Measurements from ENCODE around the gene RABGAP1L. TPM values are rescaled to one million over a fixed set of nuclear protein-coding genes. Genes with fewer than 3 reads are reported as not detected.

RABGAP1L gene
- polyA plus RNA-seq, 1 donor (not counting 4 experiments of a cell fraction or from before 2014, with no cell fraction given): 24.2 TPM

DNA sequence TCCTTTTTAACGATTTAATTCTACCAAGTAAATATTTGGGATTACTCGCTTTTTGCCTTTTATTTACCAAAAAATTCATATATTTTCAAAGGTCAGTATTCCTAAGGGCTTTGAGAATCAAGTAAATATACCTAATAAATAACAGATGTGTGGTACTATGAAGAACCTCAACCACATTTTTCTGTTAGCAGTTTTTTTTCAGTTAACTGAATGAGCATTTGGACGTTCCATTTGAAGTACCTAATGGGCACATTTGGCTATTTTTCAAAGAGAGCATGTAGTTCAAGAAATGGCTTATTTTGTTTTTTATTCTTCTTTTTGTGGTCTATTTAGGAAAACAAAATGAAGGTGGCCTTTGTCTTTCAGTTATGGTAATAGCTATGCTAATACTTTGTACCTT lies 541.5 kb downstream of the RABGAP1L start:
- Histone ChIP-seq H3K4me3 (ENCODE audit: control insufficient read depth in 2 of 3, extremely low read depth in 1 of 3, insufficient read depth in 2 of 3, low read depth in 1 of 3, low read length in 3 of 3) (no peak overlapping the region), H3K4me1 (ENCODE audit: control insufficient read depth, extremely low read depth, insufficient read depth, low read length) (no peaks in the 10 kb centered on the region), H3K36me3 (ENCODE audit: control insufficient read depth in 2 of 2, extremely low read depth in 1 of 2, insufficient read depth in 2 of 2, low read length in 2 of 2) (no peaks in the 10 kb centered on the region), H3K9me3 (ENCODE audit: control insufficient read depth, low read depth, low read length) (no peaks in the 10 kb centered on the region), H3K79me2 (ENCODE audit: control insufficient read depth, insufficient read depth, low read length) (no peaks in the 10 kb centered on the region), H4K20me1 (ENCODE audit: control insufficient read depth, extremely low read depth, insufficient read depth, low read length) (no peaks in the 10 kb centered on the region), H3K9me1 (ENCODE audit: control insufficient read depth, extremely low read depth, insufficient read depth, low read length) (no peaks in the 10 kb centered on the region), H3K27me3 (ENCODE audit: control insufficient read depth, extremely low read depth, insufficient read depth, low read length) (no peaks in the 10 kb centered on the region), H2AFZ (ENCODE audit: control insufficient read depth, low read length) (no peak overlapping the region), H3K27ac (ENCODE audit: control insufficient read depth, insufficient read depth, low read length) (no peak overlapping the region), H3K9ac (ENCODE audit: control insufficient read depth, extremely low read depth, insufficient read depth, low read length) (no peak overlapping the region), H3K4me2 (ENCODE audit: control insufficient read depth, extremely low read depth, insufficient read depth, low read depth, low read length) (no peak overlapping the region)
- TF ChIP-seq, protein P1, sequence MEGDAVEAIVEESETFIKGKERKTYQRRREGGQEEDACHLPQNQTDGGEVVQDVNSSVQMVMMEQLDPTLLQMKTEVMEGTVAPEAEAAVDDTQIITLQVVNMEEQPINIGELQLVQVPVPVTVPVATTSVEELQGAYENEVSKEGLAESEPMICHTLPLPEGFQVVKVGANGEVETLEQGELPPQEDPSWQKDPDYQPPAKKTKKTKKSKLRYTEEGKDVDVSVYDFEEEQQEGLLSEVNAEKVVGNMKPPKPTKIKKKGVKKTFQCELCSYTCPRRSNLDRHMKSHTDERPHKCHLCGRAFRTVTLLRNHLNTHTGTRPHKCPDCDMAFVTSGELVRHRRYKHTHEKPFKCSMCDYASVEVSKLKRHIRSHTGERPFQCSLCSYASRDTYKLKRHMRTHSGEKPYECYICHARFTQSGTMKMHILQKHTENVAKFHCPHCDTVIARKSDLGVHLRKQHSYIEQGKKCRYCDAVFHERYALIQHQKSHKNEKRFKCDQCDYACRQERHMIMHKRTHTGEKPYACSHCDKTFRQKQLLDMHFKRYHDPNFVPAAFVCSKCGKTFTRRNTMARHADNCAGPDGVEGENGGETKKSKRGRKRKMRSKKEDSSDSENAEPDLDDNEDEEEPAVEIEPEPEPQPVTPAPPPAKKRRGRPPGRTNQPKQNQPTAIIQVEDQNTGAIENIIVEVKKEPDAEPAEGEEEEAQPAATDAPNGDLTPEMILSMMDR (optimal IDR thresholded peaks at IDR 0.05 in 1 of 3, IDR thresholded peaks at IDR 0.05 in 1 of 3, conservative IDR thresholded peaks at IDR 0.05 in 1 of 3; ENCODE audit: extremely low read depth in 1 of 3, insufficient read depth in 2 of 3, low read length in 3 of 3): no peak
- dilution Hi-C loops (cut with MboI; ENCODE audit: extremely low pct_ligation_motif_present, low sequenced_read_pairs): no loop called here
- FAIRE-seq (no peak), DNase-seq (ENCODE audit: low read depth, low spot score) (no peak)

DNA sequence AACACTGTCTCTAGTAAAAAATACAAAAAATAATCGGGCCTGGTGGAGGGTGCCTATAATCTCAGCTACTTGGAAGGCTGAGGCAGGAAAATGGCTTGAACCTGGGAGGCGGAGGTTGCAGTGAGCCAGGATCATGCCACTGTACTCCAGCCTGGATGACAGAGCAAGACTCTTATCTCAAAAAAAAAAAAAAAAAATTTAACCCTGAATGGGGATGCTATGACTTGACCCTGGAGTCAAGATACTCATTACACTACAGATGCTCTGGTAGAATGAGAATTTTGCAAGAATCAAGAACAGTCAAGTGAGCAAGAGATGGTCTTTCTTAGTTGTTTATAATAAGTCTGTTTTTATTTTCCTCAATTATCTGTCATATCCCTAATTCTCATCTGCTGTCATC lies 542.2 kb downstream of the RABGAP1L start:
- Histone ChIP-seq H3K79me2 (ENCODE audit: control insufficient read depth, insufficient read depth, low read length) (no peaks in the 10 kb centered on the region), H3K27me3 (ENCODE audit: control insufficient read depth, extremely low read depth, insufficient read depth, low read length) (no peaks in the 10 kb centered on the region), H3K4me2 (ENCODE audit: control insufficient read depth, extremely low read depth, insufficient read depth, low read depth, low read length) (no peak overlapping the region), H3K36me3 (ENCODE audit: control insufficient read depth in 2 of 2, extremely low read depth in 1 of 2, insufficient read depth in 2 of 2, low read length in 2 of 2) (no peaks in the 10 kb centered on the region), H3K27ac (ENCODE audit: control insufficient read depth, insufficient read depth, low read length) (no peak overlapping the region), H4K20me1 (ENCODE audit: control insufficient read depth, extremely low read depth, insufficient read depth, low read length) (no peaks in the 10 kb centered on the region), H3K4me3 (ENCODE audit: control insufficient read depth in 2 of 3, extremely low read depth in 1 of 3, insufficient read depth in 2 of 3, low read depth in 1 of 3, low read length in 3 of 3) (no peak overlapping the region), H3K9ac (ENCODE audit: control insufficient read depth, extremely low read depth, insufficient read depth, low read length) (no peak overlapping the region), H3K4me1 (ENCODE audit: control insufficient read depth, extremely low read depth, insufficient read depth, low read length) (no peaks in the 10 kb centered on the region), H3K9me1 (ENCODE audit: control insufficient read depth, extremely low read depth, insufficient read depth, low read length) (no peaks in the 10 kb centered on the region), H3K9me3 (ENCODE audit: control insufficient read depth, low read depth, low read length) (no peaks in the 10 kb centered on the region), H2AFZ (ENCODE audit: control insufficient read depth, low read length) (no peak overlapping the region)
- FAIRE-seq: no peak
- no peak for DNase-seq (ENCODE audit: low read depth, low spot score)
- no peak for TF ChIP-seq EZH2 (IDR thresholded peaks at IDR 0.05; ENCODE audit: low read length)
- TF ChIP-seq, protein P1 (optimal IDR thresholded peaks at IDR 0.05 in 1 of 3, IDR thresholded peaks at IDR 0.05 in 1 of 3, conservative IDR thresholded peaks at IDR 0.05 in 1 of 3; ENCODE audit: extremely low read depth in 1 of 3, insufficient read depth in 2 of 3, low read length in 3 of 3): no peak
- dilution Hi-C loops (cut with MboI; ENCODE audit: extremely low pct_ligation_motif_present, low sequenced_read_pairs): no loop called here

All from keratinocyte (primary cell).